Spinal cord (tissue), 10 donors: ENCODE results near the gene SHISA8. TPM values are rescaled to one million over a fixed set of nuclear protein-coding genes. Genes with fewer than 3 reads are reported as not detected.

Experiments used
- DNase-seq, 6 donors: peaks; one replicate each; pipeline versions ENCODE4 v3.0.0 to v3.0.0-alpha.2; 2013 to 2015; ENCODE audit warnings: low spot score in 6 of 6, low read depth in 4 of 6
- H3K27ac ChIP-seq: one replicate; pipeline ENCODE4 v1.5.1; 2013; ENCODE audit warnings: low read depth, low read length, control low read depth
- H3K27me3 ChIP-seq: one replicate; pipeline ENCODE4 v1.6.1; 2013; ENCODE audit warnings: low read length; ENCODE audit not compliant: control insufficient read depth, insufficient read depth
- H3K36me3 ChIP-seq: one replicate; pipeline ENCODE4 v1.6.1; 2013; ENCODE audit warnings: low read length; ENCODE audit not compliant: control insufficient read depth, insufficient read depth
- H3K4me1 ChIP-seq: one replicate; pipeline ENCODE4 v1.6.1; 2013; ENCODE audit warnings: low read length; ENCODE audit not compliant: control insufficient read depth, insufficient read depth
- H3K4me3 ChIP-seq: one replicate; pipeline ENCODE4 v1.5.1; 2013; ENCODE audit warnings: low read depth, low read length, control low read depth
- H3K9me3 ChIP-seq: one replicate; pipeline ENCODE4 v1.6.1; 2013; ENCODE audit warnings: low read length; ENCODE audit not compliant: control insufficient read depth, insufficient read depth
- WGBS: methylation state at CpG from one replicate; pipeline ENCODE4 v1.1.5; 2013; ENCODE audit warnings: missing lambda C conversion rate; ENCODE audit not compliant: insufficient coverage; 5-methylcytosine and 5-hydroxymethylcytosine counted together
- polyA plus RNA-seq, 2 donors: library from polyadenylated mRNA; unstranded; fragments of 120-200 nt; gene quantifications; one replicate each; pipeline ENCODE4 v1.2.1, GENCODE V29; 2013; ENCODE audit not compliant: insufficient read length in 2 of 2
- total RNA-seq, 2 donors: library from RNA; depleted of rRNA in 1 of 2; stranded (reverse); fragments of 120-200 nt in 1 of 2; fragments of >200 nt in 1 of 2; gene quantifications; one replicate each; pipeline versions ENCODE4 v1.2.3 to v1.2.4, GENCODE V29; 2013 to 2014
- donor health status: healthy.

SHISA8 gene
- total and polyA plus RNA-seq, 4 donors: 0.40 to 5.2 (median 1.8) TPM

DNA sequence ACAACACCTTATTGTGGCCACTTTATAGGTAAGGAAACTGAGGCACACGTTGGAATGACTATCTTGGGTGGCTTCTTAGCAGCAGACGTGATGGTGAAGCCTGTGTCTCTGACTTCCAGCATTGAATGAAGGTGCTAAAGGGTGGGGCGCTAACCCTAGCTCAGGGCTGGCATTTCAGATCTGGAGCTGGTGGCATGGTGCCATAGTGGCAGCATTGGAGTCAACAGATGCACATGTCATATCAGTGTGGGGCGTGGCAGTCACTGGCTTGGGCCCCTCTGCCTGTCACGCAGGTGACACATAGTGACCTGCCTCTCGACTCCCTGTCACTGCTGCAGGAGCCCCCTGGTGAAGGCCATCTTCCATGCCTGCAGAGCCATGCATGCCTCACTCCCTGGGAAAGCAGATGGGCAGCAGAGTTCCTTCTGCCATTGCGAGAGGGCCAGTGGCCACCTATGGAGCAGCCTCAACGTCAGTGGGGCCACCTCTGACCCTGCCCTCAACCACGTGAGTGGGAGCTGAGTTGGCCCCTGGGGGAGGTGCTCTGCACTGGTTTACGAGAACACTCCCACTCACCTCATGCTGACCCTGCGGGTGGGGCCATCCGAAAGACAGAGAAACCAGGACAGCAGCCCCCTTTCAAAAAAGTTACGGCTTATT lies 14.8 kb downstream of the SHISA8 start:
- no peaks in the 10 kb centered on the region for H3K27me3 ChIP-seq
- no peak for DNase-seq
- H3K27ac ChIP-seq: no peak overlapping the region
- no peaks in the 10 kb centered on the region for H3K9me3 ChIP-seq
- no peak overlapping the region for H3K4me3 ChIP-seq
- WGBS: 85% methylated on average over 11 of the region's 13 CpGs
- peaks cover 98% of the 10 kb centered on the region for H3K36me3 ChIP-seq
- no peaks in the 10 kb centered on the region for H3K4me1 ChIP-seq

DNA sequence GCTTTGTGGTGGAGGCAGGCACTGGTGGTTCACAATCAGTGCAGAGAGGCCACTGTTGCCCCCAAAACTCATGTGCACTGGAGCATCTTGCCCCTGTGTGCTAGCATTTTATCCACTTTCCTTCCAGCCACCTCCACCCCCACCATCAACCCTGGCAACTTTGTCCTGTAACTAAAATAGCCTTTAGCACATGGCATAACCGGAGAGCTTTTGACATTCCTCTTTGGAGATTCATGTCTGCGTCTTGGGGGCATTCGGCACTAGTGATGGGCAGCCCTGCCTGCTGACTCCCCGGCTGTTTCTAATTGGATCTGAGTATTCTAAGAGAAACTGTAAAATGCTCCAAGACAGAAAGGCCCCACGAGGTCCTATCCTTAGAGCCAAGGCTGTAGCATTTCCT lies 15.8 kb downstream of the SHISA8 start:
- H3K4me3 ChIP-seq: no peak overlapping the region
- no peaks in the 10 kb centered on the region for H3K27me3 ChIP-seq
- peaks cover 98% of the 10 kb centered on the region for H3K36me3 ChIP-seq
- no peak for DNase-seq
- no peak overlapping the region for H3K27ac ChIP-seq
- H3K9me3 ChIP-seq: no peaks in the 10 kb centered on the region
- no peaks in the 10 kb centered on the region for H3K4me1 ChIP-seq
- WGBS: 91% methylated on average over 5 of the region's 5 CpGs

GRCh38 chr22:41898645-41899044 lies 16.2 kb downstream of the SHISA8 start:
- Histone ChIP-seq H3K36me3 (peaks cover 96% of the 10 kb centered on the region), H3K9me3 (no peaks in the 10 kb centered on the region), H3K27me3 (no peaks in the 10 kb centered on the region), H3K4me1 (no peaks in the 10 kb centered on the region), H3K4me3 (no peak overlapping the region), H3K27ac (no peak overlapping the region)
- 90% methylated on average over 10 of the region's 11 CpGs for WGBS
- no peak for DNase-seq

DNA sequence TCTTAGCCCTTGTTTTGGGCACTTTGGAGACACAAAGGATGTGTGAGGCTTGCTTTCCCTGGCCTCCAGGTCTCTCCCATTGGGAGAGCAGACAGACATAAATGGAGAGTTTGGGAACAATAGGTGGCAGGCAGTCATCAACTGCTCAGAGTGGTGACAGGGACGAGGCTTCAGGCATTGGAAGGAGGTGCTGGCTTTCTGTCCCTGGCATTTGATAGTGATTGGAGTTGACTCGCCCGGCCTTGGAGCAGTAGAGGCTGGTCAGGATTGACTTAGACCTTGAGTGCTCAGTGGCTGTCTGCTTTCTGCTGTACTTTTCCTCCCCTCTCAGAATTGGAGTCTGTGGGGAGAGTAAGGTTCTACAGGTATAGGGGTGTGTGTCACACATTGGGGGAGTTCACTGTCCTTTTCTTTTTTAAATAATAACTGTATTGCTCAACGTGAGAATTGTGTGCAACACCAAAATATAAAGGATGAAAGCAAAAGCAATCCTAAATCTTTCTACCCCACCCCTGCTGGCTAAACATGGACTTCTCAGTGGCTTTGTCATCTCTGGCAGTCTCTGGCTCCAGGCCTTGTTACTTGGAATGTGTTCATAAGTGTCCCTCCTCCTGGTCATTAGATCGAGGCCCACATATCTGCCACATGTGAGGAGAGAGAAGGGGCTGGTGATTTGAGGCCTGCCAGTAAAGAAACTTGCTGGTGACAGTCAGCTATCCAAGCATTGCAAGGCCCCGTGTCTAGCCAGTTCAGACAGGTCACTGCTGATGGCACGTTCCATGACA lies 21.1 kb downstream of the SHISA8 start:
- Histone ChIP-seq H3K27me3 (no peaks in the 10 kb centered on the region), H3K9me3 (no peaks in the 10 kb centered on the region), H3K4me3 (no peak overlapping the region), H3K27ac (no peak overlapping the region), H3K4me1 (no peaks in the 10 kb centered on the region), H3K36me3 (peaks cover 94% of the 10 kb centered on the region)
- whole genome bisulfite sequencing: 89% methylated on average over 4 of the region's 7 CpGs
- DNase-seq: no peak

DNA sequence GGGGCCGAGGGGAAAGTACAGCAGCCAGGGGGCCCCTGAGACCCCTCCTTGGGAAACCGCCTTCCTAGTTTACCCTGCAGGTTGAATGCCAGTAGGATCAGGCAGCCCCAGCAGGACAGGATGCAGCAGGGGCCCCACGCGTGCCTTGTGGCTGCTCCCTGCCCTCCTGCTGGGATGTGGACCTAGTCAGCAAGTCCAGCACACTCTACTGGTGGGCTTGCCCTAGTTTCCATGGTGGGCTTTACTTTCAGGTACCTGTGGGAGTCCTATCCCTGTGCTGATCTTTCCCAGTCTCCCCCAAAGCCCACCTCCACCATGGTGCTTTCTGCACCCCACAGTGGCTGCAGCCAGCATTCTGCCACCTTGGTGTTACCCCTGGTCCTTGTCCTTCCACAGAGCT lies 22.2 kb downstream of the SHISA8 start:
- DNase-seq: no peak
- Histone ChIP-seq H3K4me3 (no peak overlapping the region), H3K27ac (no peak overlapping the region), H3K27me3 (no peaks in the 10 kb centered on the region), H3K4me1 (no peaks in the 10 kb centered on the region), H3K36me3 (peaks cover 83% of the 10 kb centered on the region), H3K9me3 (no peaks in the 10 kb centered on the region)
- 87% methylated on average over 4 of the region's 4 CpGs for WGBS

GRCh38 chr22:41891407-41891806 lies 23.5 kb downstream of the SHISA8 start:
- no peaks in the 10 kb centered on the region for H3K4me1 ChIP-seq
- peaks cover 77% of the 10 kb centered on the region for H3K36me3 ChIP-seq
- no peak for DNase-seq
- no peaks in the 10 kb centered on the region for H3K9me3 ChIP-seq
- no peaks in the 10 kb centered on the region for H3K27me3 ChIP-seq
- H3K27ac ChIP-seq: no peak overlapping the region
- H3K4me3 ChIP-seq: no peak overlapping the region
- WGBS: 98% methylated on average over 7 of the region's 9 CpGs

- H3K27me3 ChIP-seq: no peaks in the 10 kb centered on the region
Observed at GRCh38 chr22:41888627-41889200, 26.2 kb downstream of the SHISA8 start.

DNA sequence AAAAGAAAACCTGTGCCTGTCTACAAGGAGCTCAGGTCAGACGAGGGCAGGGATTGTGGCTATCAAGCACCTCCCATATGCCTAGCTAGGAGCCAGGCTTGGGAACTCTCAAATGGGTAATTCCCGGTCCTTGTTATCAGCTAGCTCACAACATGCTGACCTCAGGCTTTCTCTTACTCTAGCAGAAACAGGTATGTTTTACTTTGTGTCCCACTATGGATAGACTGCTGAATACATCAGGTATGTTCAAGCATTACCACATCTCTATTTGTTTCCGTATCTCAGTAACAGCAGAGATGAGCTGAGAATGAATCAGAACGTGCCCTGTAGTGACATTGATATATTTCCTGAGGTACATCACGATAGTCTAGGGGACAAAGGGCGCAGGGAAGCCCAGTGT lies 29.4 kb downstream of the SHISA8 start:
- 93% methylated on average over 5 of the region's 6 CpGs for WGBS
- no peaks in the 10 kb centered on the region for H3K9me3 ChIP-seq
- H3K27ac ChIP-seq: no peak overlapping the region

More at GRCh38 chr22:41888627-41889200, 26.2 kb downstream of the SHISA8 start:
- Histone ChIP-seq H3K4me1 (no peaks in the 10 kb centered on the region), H3K36me3 (peaks cover 79% of the 10 kb centered on the region), H3K27ac (no peak overlapping the region), H3K4me3 (no peak overlapping the region), H3K9me3 (no peaks in the 10 kb centered on the region)
- no peak for DNase-seq
- WGBS: 84% methylated on average over 3 of the region's 4 CpGs

DNA sequence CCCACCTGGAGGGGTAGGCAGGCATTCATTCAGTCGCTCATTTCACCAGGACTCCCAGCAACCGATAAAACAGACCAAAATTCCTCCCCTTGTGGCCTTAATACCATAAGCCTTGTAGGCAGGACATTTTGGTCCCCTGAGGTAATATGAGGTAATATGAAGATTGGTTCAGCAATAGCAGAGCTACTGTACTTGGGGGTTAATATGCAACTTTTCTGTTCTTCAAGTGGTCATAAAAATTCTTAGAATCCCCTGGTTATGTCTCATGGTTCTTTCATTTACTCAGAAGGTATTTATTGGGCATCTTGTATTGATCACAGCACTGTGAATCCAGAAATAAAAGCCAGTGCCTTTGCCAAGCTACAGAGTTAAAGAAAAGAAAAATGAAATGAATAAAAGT lies 29.8 kb downstream of the SHISA8 start:
- Histone ChIP-seq H3K4me1 (no peaks in the 10 kb centered on the region), H3K27ac (no peak overlapping the region), H3K36me3 (peaks cover 79% of the 10 kb centered on the region), H3K27me3 (no peaks in the 10 kb centered on the region), H3K4me3 (no peak overlapping the region), H3K9me3 (no peaks in the 10 kb centered on the region)
- WGBS: no CpG with 5 or more reads among the region's 2 CpGs
- no peak for DNase-seq

More for the DNA sequence above, 29.4 kb downstream of the SHISA8 start:
- Histone ChIP-seq H3K4me3 (no peak overlapping the region), H3K4me1 (no peaks in the 10 kb centered on the region), H3K27me3 (no peaks in the 10 kb centered on the region), H3K36me3 (peaks cover 79% of the 10 kb centered on the region)
- DNase-seq: no peak
